Neural crest cell (in vitro differentiated cells): ENCODE measurements around the gene DOK4. TPM values are rescaled to one million over a fixed set of nuclear protein-coding genes. Genes with fewer than 3 reads are reported as not detected.

Experiments
- DNase-seq: peaks from one replicate; pipeline ENCODE4 v3.0.0; 2021; ENCODE audit warnings: low read depth, mixed read lengths, low spot score
- H3K27ac Mint-ChIP-seq: one replicate; pipeline ENCODE4 v1.8.0; 2021; ENCODE audit warnings: mild to moderate bottlenecking, mixed read lengths; ENCODE audit not compliant: unreplicated experiment
- H3K27me3 Mint-ChIP-seq: 2 replicates; pipeline ENCODE4 v1.8.0; 2021; ENCODE audit warnings: low read depth, mild to moderate bottlenecking, mixed read lengths
- H3K36me3 Mint-ChIP-seq: 2 replicates; pipeline ENCODE4 v1.8.0; 2021; ENCODE audit warnings: low read depth, mild to moderate bottlenecking, mixed read lengths
- H3K4me1 Mint-ChIP-seq: 2 replicates; pipeline ENCODE4 v1.8.0; 2021; ENCODE audit warnings: mixed read lengths
- H3K4me3 Mint-ChIP-seq: one replicate; pipeline ENCODE4 v1.8.0; 2021; ENCODE audit warnings: mild to moderate bottlenecking, mixed read lengths
- H3K9me3 Mint-ChIP-seq: 2 replicates; pipeline ENCODE4 v1.8.0; 2021; ENCODE audit warnings: mixed read lengths
- total RNA-seq: library from RNA; stranded (reverse); gene quantifications from 2 replicates; pipeline ENCODE4 v1.2.1, GENCODE V29; 2021
- TF ChIP-seq, protein P1 (sequence below): fragments of 200-600 bp; sonication (generic); conservative IDR thresholded peaks from 2 replicates; pipeline ENCODE4 v1.5.0; 2021; ENCODE audit warnings: antibody characterized with exemption, mild to moderate bottlenecking

The DOK4 gene
- total RNA-seq, 1 donor from 2014 or later: 22.7 TPM

DNA sequence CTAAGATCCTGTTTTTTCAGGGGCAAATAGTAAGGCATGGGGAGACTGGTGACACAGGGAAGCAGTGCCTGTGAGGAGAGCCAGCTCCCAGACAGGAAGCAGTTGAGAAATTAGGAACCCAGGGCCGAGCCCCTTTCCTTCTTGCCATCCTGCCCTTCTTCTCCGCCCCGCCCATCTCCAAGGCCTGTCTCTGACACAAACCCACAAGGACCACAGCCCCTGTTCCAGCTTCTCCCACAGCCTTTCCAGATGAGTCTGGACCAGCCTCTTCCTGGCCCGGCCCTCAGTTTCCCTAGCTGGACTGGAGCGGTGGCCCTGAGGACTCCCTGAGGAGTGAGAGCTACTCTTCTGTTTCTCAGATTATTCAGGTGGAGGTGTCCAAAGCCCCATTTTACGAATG, 40.2 kb upstream of the DOK4 start:
- TF ChIP-seq, protein P1, sequence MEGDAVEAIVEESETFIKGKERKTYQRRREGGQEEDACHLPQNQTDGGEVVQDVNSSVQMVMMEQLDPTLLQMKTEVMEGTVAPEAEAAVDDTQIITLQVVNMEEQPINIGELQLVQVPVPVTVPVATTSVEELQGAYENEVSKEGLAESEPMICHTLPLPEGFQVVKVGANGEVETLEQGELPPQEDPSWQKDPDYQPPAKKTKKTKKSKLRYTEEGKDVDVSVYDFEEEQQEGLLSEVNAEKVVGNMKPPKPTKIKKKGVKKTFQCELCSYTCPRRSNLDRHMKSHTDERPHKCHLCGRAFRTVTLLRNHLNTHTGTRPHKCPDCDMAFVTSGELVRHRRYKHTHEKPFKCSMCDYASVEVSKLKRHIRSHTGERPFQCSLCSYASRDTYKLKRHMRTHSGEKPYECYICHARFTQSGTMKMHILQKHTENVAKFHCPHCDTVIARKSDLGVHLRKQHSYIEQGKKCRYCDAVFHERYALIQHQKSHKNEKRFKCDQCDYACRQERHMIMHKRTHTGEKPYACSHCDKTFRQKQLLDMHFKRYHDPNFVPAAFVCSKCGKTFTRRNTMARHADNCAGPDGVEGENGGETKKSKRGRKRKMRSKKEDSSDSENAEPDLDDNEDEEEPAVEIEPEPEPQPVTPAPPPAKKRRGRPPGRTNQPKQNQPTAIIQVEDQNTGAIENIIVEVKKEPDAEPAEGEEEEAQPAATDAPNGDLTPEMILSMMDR: no peak
- no peak for DNase-seq
- Mint-ChIP-seq H3K4me1 (peaks cover 21% of the 10 kb centered on the region), H3K4me3 (no peak overlapping the region), H3K36me3 (no peaks in the 10 kb centered on the region), H3K27me3 (peaks cover 46% of the 10 kb centered on the region), H3K9me3 (no peaks in the 10 kb centered on the region), H3K27ac (no peak overlapping the region)

DNA sequence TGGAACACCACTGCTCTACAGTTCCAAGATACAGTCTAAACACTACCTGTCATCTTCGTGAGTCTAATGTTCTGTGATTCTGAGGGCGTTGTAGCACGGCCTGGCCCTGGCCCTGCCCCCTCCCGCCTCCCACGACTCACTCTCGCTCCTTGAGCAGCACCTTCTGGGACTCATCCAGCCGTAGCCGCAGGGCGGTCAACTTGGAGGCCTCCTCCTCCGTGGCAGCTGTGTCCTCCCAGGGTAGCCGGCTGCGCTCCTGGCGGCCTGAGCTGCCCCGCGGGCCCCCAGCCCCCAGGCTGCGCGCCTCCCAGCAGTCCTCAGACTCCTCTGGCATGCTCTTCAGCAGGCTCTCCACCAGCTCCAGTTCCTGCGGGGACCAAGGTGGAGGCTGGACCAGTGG, 39.5 kb upstream of the DOK4 start:
- no peak for DNase-seq
- no peak overlapping the region for H3K27ac Mint-ChIP-seq
- H3K36me3 Mint-ChIP-seq: no peaks in the 10 kb centered on the region
- H3K27me3 Mint-ChIP-seq: peaks cover 39% of the 10 kb centered on the region
- no peak overlapping the region for H3K4me3 Mint-ChIP-seq
- TF ChIP-seq, protein P1: no peak
- no peaks in the 10 kb centered on the region for H3K9me3 Mint-ChIP-seq
- peaks cover 17% of the 10 kb centered on the region for H3K4me1 Mint-ChIP-seq

DNA sequence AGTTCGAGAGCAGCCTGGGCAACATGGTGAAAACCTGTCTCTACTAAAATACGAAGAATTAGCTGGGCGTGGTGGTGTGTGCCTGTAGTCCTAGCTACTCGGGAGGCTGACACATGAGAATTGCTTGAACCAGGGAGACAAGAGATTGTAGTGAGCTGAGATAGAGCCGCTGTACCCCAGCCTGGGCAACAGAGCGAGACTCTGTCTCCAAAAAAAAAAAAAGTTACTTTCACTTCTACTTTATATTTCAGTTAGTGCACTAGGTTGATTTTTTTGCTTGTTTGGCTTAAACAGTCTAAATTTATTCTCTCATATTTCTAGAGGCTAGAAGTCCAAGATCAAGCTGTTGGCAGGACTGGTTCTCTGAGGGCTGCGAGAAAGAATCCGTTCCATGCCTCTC, 36.7 kb upstream of the DOK4 start:
- TF ChIP-seq, protein P1: no peak
- Mint-ChIP-seq H3K27ac (no peak overlapping the region), H3K9me3 (no peaks in the 10 kb centered on the region), H3K4me3 (no peak overlapping the region), H3K4me1 (peaks cover 4% of the 10 kb centered on the region), H3K27me3 (peaks cover 17% of the 10 kb centered on the region), H3K36me3 (no peaks in the 10 kb centered on the region)
- DNase-seq: no peak

DNA sequence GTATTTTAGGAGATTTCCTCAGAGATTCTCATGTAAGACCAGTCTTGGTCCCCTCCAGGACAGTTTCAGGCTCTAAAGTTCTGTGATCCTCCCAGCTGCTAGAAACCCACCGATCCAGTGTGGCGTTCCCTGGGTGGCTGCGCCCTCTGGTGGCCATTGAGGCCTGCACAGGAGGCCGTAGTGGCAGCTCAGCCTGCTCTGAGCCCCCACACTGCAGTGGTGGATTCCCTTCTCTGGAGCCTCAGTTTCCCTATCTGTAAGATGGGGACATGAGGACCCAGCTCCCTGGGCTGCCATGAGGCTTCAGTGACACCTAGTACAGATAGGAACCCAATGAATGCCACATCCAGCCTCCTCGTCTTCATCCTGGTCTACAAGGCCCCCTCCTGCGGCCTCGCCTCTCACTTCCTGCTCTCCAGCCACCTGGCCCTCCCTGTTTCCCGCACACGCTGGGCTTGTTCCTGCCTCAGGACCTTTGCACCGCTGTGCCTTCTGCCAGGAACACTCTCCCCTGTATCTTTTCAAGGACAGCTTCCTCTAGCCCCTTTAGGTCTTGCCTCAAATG, 33.6 kb upstream of the DOK4 start:
- DNase-seq: peak; percentile 90
- H3K4me3 Mint-ChIP-seq: no peak overlapping the region
- no peaks in the 10 kb centered on the region for H3K9me3 Mint-ChIP-seq
- TF ChIP-seq, protein P1: peak; percentile 99
- H3K4me1 Mint-ChIP-seq: peaks cover 12% of the 10 kb centered on the region
- no peaks in the 10 kb centered on the region for H3K27me3 Mint-ChIP-seq
- H3K27ac Mint-ChIP-seq: no peak overlapping the region
- no peaks in the 10 kb centered on the region for H3K36me3 Mint-ChIP-seq

DNA sequence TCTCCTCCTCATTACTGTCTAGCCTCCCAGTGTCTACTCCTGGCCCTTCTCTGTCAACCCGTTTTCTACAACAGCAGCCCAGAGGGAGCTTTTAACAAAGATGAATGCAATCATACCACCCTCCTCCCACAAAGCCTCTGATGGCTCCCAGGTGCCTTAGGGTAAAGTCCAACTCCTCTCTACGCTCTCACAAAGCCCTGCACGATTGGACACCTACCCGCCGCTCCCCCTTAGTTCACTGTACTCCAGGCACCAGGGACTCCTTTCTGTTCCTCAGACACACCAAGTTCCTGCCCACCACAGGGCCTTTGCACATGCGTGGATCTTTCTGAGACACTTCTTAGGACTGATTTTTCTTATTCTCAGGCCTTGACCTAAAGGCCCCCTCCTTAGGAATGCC, 32.6 kb upstream of the DOK4 start:
- Mint-ChIP-seq H3K36me3 (no peaks in the 10 kb centered on the region), H3K27me3 (no peaks in the 10 kb centered on the region), H3K4me1 (peaks cover 14% of the 10 kb centered on the region), H3K27ac (peak overlapping the region; percentile 67), H3K9me3 (no peaks in the 10 kb centered on the region), H3K4me3 (no peak overlapping the region)
- TF ChIP-seq, protein P1: no peak
- no peak for DNase-seq
